Activated CD8-positive, alpha-beta memory T cell treated with anti-CD3 and anti-CD28 coated beads for 4 hours (primary cell): ENCODE data around the gene MYH9.
A peak's percentile ranks its signal among the peaks of the same experiment; 100 is the strongest.

Experiments used
- DNase-seq, 2 donors: peaks; one replicate each; pipeline ENCODE4 v3.0.0-alpha.2; 2020; ENCODE audit warnings: low read depth in 2 of 2

The MYH9 gene

DNA sequence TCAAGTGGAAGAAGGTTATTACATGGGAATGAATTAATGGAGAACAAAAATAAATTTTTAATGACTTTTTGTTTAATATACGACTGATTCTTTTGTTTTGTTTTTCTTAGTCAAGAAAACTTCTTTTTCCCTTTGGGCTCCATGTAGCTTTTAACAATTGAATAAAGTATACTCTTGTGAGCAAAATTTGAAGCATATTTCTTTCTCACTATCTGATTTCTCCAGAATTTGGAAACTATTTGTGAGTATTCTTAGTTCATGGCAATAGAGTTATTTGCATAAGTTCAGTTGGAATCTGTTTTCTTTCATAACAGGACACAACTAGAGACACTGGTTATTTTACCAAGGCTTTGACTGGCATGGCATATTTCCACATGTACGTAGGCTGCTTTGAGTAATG, 138.6 kb downstream of the MYH9 start:
- no peak for DNase-seq

DNA sequence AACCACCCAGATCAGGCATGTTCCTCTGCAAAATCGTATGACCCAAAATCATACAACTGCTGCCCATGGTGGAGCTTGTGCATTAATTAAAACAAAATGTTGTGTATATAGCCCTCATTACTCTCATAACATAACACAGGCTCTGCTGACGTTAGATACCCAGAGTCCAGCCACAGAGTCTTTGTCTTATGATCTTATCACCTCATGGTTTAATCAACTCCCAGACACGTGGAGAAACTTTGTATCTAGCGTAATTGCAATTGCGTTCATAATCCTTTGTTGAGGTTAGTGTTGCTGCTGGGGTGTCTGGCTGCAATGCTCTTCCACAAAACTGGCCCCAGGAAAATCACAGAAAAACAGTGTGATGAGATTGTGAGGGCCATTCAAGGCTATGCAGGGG, 139.8 kb downstream of the MYH9 start:
- DNase-seq, result no peak

DNA sequence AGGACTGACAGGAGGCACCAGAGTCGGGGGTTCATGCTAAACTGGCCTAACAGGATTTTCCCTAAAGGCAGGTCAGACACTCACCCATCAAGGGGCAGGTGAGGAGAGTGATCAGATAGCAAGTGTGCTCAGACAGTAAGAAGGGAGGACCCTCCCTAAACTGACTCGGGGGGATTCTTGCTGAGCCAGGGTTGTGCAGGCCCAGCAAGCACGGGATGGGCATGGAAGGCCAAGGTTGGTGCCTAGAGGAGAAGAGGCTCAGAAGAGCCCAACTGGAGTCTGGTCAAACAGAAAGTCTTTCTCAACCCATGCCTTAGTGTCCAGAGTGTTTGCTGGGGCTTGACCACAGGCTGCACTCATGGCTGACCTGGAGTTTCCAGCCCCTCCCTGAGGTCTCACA, 141.0 kb downstream of the MYH9 start:
- no peak for DNase-seq

DNA sequence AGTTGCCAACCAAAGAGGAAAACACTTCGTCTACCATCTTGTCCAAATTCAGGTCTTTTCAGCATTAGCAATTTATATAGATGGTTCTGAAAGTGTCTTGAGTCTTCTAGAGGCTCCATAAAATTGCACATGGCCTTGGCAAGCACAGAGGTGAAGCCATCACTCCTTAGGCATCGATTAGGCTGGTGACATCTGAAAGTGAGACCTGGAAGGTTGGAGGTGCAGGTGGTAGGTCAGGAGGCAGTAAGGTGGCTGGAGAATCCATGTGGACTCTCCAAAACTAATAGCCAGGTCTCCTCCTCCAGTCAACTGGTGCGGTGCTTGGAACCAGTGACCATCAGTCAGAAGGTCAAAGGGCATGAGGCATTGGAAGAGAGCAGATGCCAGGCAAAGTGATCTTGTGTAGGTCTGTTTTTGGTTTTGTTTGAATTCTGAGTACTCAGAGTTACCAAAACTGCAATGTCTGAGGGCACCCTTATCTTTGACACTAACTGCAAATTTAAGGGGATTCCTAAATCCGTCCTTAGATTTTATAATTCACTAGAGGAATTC, 141.9 kb downstream of the MYH9 start:
- DNase-seq, result no peak

DNA sequence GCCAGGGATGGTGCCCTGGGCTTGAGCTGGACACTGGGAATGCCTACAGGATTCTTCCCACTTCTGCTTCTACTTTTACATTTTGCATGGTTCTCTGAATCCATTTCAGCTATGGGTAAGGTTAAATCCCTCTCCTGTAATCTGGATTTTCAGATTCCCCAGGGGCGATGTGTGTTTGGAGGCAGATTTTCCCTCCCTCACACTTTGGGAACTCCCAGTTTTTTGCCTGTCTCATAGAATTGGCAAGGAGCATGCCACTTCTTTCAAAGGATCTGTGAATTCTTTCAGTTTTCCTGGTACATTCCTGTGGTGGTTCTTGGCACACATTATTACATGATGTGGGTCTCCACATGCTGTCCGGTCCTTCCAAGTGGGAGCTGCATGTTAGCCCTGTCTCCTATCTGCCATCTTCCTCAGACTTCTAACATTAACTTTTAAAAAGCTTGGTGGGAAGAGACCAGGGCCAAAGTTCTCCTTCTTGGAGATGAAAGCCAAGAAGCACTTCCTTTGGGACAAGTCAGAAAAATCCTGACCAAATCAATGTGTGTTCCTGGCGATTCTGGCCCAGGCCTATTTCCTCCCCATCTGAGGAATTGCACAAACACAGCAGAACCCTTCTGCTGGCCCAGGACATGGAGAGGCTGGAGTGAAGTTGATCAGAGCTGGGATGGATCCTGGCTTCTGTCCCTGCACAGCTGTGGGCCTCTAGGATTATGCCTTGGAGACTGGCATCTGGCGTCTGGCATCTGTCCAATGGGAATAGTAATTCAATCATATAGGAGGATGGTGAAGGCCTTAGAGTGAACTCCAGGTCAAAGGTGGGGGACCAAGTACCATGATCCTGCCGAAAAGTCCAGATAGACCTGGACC, 143.0 kb downstream of the MYH9 start:
- DNase-seq, result no peak

DNA sequence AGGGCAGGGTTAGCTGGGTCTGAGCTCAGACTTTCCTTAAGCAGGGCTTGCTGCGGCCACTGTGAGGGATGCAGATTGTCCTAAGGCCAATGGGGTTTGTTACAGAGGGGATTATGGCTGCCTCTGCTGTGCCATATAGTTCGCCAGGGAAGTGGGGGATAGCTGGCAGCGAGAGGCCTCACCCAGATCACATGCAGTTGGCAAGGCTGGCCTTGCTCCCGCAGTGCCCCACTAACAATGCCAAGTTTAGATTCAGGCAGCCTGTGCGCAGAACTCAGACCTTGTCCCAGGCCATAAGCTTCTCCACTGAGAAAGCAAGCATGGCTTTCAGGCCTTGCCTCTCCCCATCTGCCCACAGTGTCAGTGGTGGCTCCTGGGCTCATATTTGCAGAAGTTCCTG, 143.8 kb downstream of the MYH9 start:
- no peak for DNase-seq

DNA sequence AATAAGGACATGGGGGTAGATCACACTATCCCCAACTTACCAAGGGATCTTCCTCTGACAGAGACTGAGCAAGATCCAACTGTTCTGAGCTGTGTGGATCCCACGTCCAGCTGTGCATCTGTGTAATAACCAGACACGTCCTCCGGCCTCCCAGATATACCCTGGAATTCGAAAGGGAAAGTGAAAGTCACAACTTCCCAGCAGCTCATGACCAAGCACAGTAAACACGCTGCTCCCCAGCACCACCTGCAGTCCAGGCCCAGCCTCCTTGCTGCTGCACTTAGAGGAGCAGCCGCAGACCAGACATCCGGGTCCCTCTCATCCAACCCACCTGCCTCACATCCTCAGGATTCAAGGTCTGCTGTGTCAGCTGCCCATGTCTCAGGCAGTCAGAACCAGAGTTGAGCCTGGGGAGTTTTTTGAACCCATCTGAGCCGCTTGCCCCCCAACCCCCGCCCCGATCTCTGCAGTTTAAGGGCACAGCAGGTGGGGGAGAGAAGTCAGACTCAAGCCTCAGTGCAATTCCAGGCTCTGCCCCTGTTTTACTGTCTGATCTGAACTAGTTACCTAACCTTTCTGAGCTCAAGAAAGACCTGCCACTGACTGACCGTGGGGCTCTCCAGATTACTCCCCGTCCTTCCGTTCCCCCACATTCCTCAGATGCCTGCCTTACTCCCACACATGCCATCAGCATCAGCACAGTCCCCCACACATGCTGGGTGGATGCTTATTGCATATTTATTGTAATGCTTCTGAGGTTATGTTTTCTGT, 148.2 kb downstream of the MYH9 start, which contains the start of gene APOL2:
TSS of gene APOL2 (minus strand) at position 127 of the 771 bp plus-strand sequence. CDS start 6,365 bp downstream, outside the sequence.
- peak; percentile 67 to 80 for DNase-seq

DNA sequence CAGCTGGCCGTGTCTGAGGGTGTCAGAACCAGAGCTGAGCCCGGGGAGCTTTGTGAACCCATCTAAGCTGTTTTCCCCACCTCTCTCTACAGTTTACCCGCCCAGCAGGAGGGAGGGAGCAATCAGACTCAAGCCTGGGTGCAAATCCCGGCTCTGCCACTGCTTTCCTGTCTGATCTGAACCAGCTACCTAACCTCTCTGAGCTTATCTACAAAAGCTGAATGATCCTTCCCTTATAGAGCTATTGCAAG, 148.7 kb downstream of the MYH9 start:
- no peak for DNase-seq

DNA sequence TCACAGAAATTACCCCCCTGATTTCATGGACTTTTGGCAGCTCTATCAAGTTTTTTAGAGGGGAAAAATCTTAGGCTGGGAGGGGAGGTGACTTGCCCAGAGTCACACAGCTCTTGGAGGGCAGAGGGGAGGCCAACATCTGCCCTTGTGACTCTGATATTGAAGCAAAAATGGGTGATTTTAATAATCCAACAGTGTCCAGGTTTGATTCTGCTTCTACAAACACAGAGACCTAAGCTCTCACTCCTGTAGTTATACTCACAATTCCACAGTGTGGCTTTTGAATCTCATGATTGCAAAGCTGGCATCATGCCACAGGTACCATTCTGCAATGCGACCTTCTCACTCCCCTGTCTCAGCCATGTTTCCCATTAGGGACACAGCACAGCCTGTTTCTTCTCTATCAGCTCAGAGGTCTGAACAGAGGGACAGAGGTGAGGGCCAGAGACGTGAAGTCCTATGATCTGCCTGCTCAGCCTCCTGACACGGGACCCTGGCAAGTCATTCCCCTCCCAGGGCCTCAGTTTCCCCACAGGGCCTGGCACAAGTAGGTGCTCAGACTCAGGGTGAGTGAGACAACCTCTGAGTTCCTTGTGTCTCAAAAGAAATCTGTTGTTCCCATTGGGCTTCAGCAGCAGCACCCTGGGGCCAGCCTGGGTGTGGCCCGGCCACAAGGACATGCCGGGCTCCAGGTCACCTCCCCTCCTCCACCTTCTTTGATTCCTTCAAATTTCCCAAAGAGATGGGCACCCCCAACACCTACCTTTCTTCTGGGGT, 149.2 kb downstream of the MYH9 start:
- no peak for DNase-seq

DNA sequence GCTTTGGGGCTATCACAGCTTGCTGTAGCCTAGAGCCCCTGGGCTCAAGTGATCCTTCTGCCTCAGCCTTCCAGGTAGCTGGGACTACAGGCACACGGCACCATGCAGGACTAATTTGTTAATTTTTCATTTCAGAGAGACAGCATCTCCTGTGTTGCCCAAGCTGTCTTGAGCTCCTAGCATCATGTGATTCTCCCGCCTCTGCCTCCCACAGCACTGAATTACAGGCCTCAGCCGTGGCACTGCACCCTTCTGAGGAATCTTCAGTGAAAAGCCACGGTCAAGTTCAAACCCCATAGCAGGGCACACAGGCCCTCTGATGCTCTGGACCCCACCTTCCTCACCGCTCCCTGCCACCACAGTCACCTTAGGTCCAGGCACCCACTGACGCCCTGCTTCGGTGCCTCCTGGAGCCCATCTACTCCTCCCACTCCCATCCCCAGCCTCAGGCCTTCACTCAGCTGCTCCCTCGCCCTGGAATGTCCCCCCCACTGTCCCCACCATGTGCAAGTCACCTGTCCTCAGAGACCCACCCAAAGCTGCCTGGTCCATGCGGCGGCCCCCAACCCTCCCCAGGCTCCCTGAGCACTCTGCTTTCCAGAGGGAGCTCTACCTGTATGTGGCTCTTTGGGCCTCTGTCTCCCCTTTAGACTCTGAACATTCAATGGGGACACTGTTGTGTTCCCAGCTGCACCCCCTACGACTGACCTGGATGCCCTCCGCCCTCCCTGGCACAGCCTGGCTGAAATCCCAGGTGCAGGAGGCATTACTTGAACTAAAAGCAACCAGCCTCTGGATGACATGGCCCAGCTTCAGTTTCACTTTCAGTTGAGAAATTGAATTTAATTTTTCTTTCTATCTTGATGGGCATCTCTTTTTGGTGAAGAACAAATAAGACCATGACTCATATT, 150.1 kb downstream of the MYH9 start:
- no peak for DNase-seq

DNA sequence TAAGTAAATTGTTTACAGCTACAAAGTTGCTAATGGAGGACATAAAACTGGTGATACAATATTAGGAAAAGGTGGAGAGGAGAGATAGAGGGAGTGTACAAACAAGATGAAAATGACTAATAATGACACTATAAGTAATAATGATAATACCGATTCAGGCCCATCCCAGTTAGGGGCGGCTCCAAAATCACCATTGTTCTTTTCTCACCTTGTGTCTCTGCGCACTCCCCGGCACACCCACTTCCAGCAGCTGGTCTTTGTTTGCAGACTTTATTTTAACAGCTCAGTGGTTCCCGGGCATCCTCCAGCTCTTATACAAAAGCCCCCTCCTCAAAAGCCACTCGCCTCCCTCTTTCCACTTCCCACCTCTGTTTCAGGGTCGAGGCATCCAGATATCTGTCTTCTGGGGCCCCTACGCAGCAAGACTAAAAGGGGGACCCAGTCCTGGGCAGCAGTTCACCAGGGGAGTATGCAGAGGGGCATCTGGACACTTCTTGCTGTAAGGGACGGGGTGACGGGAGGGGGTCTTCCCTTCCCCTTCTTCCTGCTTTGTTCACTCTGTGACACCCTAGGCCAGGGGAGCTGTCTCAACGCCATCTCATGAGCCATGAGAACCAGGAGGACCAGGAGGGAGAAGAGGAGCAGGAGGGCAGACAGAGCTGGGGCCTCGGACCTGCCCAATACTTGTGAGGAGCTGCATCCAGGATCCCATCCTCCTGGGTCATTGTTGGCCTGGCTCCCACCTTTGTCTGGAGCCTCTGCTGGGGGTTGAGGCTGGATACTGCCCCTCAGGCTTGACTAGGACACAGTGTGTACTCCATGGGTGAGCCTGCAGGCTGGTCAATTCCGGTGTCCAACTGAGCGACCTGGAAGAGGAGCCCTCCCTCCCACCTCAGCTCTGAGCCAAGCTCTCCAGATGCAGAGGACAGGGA, 151.1 kb downstream of the MYH9 start:
- DNase-seq, result no peak

DNA sequence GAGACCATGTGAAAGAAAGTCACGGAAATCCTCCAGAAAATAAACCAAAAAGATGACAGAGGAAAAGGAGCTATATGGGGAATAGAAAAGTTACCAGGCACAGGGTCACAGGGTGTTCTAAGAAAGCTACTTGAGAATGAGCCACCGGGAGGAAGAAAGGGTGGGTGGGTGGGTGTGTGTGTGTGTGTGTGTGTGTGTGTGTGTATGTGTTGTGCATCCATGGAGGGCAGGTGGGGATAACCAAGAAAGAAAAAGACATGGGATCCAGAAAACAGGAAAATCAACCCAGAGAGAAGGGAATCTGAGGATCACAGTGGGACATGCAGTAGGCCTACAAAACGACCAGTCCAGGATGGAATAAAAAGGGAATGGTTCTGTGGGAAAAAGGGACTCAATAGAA, 152.2 kb downstream of the MYH9 start:
- DNase-seq, result no peak

DNA sequence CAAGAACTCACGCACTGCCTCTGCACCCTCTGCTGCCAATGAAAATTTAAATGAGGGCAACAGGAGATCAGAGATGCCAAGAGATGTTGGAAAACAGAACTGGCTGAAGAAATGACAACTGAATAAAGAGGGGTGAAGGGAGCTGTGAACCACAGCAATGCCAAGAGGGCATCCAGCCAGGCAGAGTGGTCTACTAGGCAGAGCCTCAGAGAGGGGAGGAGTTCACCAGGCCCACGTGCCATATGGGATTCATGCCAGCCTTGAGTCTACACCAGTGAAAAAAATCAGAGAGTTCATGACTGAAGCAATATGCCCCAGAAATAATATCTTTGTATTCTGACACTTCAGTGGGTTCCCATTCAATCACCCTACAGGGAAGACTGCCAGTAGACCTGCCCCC, 152.8 kb downstream of the MYH9 start:
- DNase-seq, result no peak

DNA sequence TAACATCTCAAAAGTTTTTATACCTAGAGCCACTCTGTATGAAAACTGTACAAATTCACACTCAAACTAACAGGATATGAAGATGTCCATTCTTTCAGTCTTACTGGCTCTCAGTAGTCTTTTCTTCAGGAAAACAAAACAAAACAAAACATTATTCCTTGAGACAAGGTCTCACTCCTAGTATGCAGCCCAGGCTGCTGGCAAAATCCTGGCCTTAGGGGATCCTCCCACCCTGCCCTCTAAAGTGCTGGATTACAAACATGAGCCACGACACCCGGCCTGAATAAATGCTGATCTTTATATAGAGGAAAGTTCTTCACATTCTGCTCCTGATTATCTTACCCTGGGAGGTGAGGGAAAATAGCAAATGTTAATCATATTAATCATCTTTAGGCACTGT, 153.6 kb downstream of the MYH9 start:
- DNase-seq, result no peak

DNA sequence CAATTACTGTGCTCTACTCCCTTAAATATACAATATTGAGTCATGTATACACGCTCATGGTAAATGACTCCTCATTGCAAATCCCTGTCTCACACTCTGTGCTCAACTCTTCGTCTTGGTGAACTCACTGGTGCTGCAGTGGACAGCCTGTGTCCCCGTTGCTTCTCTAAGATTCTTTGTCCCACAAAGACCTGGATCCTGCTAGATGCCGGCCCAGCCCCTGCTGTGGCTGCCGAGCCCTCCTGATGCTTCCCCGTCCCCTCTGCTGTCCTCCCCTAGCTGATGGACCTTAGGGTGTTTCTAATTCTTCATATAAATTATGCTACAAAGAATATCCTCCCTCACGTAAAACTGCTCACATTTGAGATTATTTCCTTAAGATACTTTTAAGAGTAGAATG, 154.0 kb downstream of the MYH9 start:
- no peak for DNase-seq

DNA sequence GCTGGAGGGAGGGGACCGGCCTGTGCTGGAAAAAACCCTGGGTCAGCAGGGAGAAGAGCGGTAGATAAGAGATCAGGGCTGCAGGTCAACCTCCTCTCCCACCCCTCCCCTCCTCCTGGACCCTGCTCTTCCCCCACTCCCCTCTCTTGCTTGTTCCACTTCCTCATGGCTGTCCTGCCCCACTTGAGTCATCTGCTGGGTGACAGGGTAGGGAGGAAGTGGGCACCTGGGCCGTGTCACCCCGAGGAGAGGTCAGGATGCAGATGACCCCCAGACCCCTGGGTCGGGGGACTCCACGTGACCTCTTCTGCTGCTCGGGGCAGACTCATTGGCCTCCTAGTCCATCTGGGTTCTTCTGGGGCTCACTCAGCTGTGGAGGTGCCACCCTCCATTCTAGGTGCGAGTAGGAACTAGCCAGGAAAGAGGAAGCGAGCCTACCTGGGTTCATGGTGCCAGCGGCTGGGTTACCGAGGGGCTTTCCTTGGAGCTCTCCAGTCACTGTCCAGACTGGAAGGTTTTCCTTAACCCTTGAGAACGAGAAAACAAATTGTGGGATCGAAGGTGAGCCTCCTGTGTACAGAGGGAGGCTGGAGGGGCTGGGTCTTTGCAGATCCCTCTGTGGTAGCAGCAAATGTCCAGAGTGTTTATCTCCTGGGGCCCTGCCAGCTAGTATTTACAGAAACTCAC, 154.9 kb downstream of the MYH9 start:
- DNase-seq, result no peak
